Loucy (cell line): ENCODE measurements around the gene CDK16.

Experiments used
- H2AFZ ChIP-seq: fragments of 200-600 bp; sonication (generic); 2 replicates; pipeline ENCODE4 v1.6.0; 2016; ENCODE audit warnings: antibody characterized with exemption, mild to moderate bottlenecking, low read length, moderate library complexity
- H3F3A ChIP-seq: fragments of 200-600 bp; 2 replicates; pipeline ENCODE4 v1.6.0; 2016; ENCODE audit warnings: antibody characterized with exemption, low read depth, mild to moderate bottlenecking
- H3K27me3 ChIP-seq: fragments of 200-600 bp; sonication (generic); 2 replicates; pipeline ENCODE4 v1.6.1; 2014; ENCODE audit warnings: low read length, mild to moderate bottlenecking; ENCODE audit not compliant: insufficient read depth, poor library complexity, severe bottlenecking
- H3K36me3 ChIP-seq: fragments of 200-600 bp; sonication (generic); 2 replicates; pipeline ENCODE4 v1.6.1; 2016; ENCODE audit warnings: low read length; ENCODE audit not compliant: insufficient read depth
- H3K4me1 ChIP-seq: fragments of 200-600 bp; sonication (generic); 2 replicates; pipeline ENCODE4 v1.5.1; 2014; ENCODE audit warnings: low read length, mild to moderate bottlenecking; ENCODE audit not compliant: insufficient read depth, poor library complexity, severe bottlenecking
- H3K4me2 ChIP-seq: fragments of 200-600 bp; sonication (generic); 2 replicates; pipeline ENCODE4 v1.6.0; 2014; ENCODE audit warnings: antibody characterized with exemption, low read length, low read depth, mild to moderate bottlenecking; ENCODE audit not compliant: poor library complexity, severe bottlenecking
- H3K4me3 ChIP-seq: fragments of 200-600 bp; sonication (generic); 2 replicates; pipeline ENCODE4 v1.5.1; 2014; ENCODE audit warnings: low read length, mild to moderate bottlenecking, mixed read lengths; ENCODE audit not compliant: poor library complexity, severe bottlenecking
- H3K79me2 ChIP-seq: fragments of 200-600 bp; sonication (generic); 2 replicates; pipeline ENCODE4 v1.6.1; 2014; ENCODE audit warnings: low read length; ENCODE audit not compliant: insufficient read depth
- H3K9ac ChIP-seq: fragments of 200-600 bp; sonication (generic); 2 replicates; pipeline ENCODE4 v1.6.0; 2014; ENCODE audit warnings: mild to moderate bottlenecking, low read depth, low read length, moderate library complexity; ENCODE audit not compliant: poor library complexity, severe bottlenecking
- H3K9me2 ChIP-seq: fragments of 200-600 bp; sonication (generic); replicated peaks from 2 replicates; pipeline ENCODE4 v1.6.1; 2016; ENCODE audit warnings: low read depth, low read length, mixed read lengths
- H3K9me3 ChIP-seq: fragments of 200-600 bp; sonication (generic); 2 replicates; pipeline ENCODE4 v1.6.1; 2014; ENCODE audit warnings: mild to moderate bottlenecking, antibody characterized with exemption, low read length, low read depth; ENCODE audit not compliant: insufficient read depth
- H4K20me1 ChIP-seq: fragments of 200-600 bp; sonication (generic); 2 replicates; pipeline ENCODE4 v1.6.0; 2014; ENCODE audit warnings: antibody characterized with exemption, low read length, mild to moderate bottlenecking; ENCODE audit not compliant: insufficient read depth, poor library complexity, severe bottlenecking
- CTCF ChIP-seq: fragments of 200-600 bp; sonication (generic); conservative IDR thresholded peaks from 2 replicates; pipeline ENCODE4 v1.5.1; 2014; ENCODE audit warnings: mild to moderate bottlenecking, antibody characterized with exemption, low read length
- EZH2phosphoT487 ChIP-seq: fragments of 200-600 bp; IDR thresholded peaks from 2 replicates; pipeline ENCODE4 v1.6.1; 2018; ENCODE audit warnings: antibody characterized with exemption, mild to moderate bottlenecking, moderate library complexity, borderline replicate concordance

The CDK16 gene

DNA sequence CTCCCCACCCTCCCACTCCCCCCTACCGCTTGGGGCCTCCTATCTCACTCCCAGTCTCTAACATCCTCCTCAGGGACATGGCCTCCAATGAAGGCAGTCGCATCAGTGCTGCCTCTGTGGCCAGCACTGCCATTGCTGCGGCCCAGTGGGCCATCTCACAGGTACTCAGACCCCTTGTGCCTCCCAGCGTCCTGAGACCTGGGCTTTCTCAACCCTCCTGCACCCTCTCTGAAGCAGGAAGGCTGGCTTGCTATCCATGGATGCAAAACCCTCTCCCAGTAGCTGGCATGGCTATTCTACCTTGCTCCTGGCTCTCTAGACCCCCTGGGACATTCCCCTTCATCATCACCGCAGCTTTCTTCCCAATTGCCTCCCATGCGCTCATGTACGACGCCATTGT, 38.1 kb upstream of the CDK16 start:
- Histone ChIP-seq H3K9me2 (no peaks in the 10 kb centered on the region), H4K20me1 (no peaks in the 10 kb centered on the region), H3K4me1 (no peaks in the 10 kb centered on the region), H3K79me2 (no peaks in the 10 kb centered on the region), H3K9me3 (no peaks in the 10 kb centered on the region), H3K4me3 (no peak overlapping the region), H3K27me3 (no peaks in the 10 kb centered on the region), H2AFZ (no peak overlapping the region), H3K4me2 (no peak overlapping the region), H3K36me3 (peaks cover 74% of the 10 kb centered on the region; the same call in 1 of the 2 replicates), H3F3A (no peaks in the 10 kb centered on the region), H3K9ac (no peak overlapping the region)
- TF ChIP-seq EZH2phosphoT487 (no peak), CTCF (no peak)

- no peaks in the 10 kb centered on the region for H3K79me2 ChIP-seq
- H3K9ac ChIP-seq = no peak overlapping the region
- H3K36me3 ChIP-seq = peaks cover 73% of the 10 kb centered on the region; the same call in 1 of the 2 replicates
- no peaks in the 10 kb centered on the region for H3K27me3 ChIP-seq
- H2AFZ ChIP-seq = no peak overlapping the region
- H3F3A ChIP-seq = no peaks in the 10 kb centered on the region
- H4K20me1 ChIP-seq = no peaks in the 10 kb centered on the region
- H3K4me1 ChIP-seq = no peaks in the 10 kb centered on the region
- TF ChIP-seq CTCF (no peak), EZH2phosphoT487 (no peak)
- no peaks in the 10 kb centered on the region for H3K9me3 ChIP-seq
- no peak overlapping the region for H3K4me3 ChIP-seq
- H3K9me2 ChIP-seq = no peaks in the 10 kb centered on the region
- H3K4me2 ChIP-seq = no peak overlapping the region
Observed at GRCh38 chrX:47181301-47181700, 37.2 kb upstream of the CDK16 start.

GRCh38 chrX:47182106-47182700, 36.3 kb upstream of the CDK16 start:
- TF ChIP-seq EZH2phosphoT487 (no peak), CTCF (no peak)
- Histone ChIP-seq H3K9me3 (no peaks in the 10 kb centered on the region), H3K4me1 (no peaks in the 10 kb centered on the region), H3K79me2 (no peaks in the 10 kb centered on the region), H3K4me3 (no peak overlapping the region), H2AFZ (no peak overlapping the region), H3K27me3 (no peaks in the 10 kb centered on the region), H3K36me3 (peaks cover 71% of the 10 kb centered on the region; the same call in 1 of the 2 replicates), H4K20me1 (no peaks in the 10 kb centered on the region), H3K4me2 (no peak overlapping the region), H3K9me2 (no peaks in the 10 kb centered on the region), H3K9ac (no peak overlapping the region), H3F3A (no peaks in the 10 kb centered on the region)
